Stimulated activated CD8-positive, alpha-beta memory T cell treated with anti-CD3 and anti-CD28 coated beads, Interleukin-15, amount 100 ng/mL, for 48 hours (primary cell): ENCODE results near the gene RNF126.
"Not testable (repeated sequence)": the region's sequence is repeated elsewhere in the genome, so short reads cannot be mapped to it uniquely, and the experiment has no call there.

Source experiments
- DNase-seq, 2 donors: peaks; one replicate each; pipeline ENCODE4 v3.0.0-alpha.2; 2020; ENCODE audit warnings: low read depth in 2 of 2

The RNF126 gene

DNA sequence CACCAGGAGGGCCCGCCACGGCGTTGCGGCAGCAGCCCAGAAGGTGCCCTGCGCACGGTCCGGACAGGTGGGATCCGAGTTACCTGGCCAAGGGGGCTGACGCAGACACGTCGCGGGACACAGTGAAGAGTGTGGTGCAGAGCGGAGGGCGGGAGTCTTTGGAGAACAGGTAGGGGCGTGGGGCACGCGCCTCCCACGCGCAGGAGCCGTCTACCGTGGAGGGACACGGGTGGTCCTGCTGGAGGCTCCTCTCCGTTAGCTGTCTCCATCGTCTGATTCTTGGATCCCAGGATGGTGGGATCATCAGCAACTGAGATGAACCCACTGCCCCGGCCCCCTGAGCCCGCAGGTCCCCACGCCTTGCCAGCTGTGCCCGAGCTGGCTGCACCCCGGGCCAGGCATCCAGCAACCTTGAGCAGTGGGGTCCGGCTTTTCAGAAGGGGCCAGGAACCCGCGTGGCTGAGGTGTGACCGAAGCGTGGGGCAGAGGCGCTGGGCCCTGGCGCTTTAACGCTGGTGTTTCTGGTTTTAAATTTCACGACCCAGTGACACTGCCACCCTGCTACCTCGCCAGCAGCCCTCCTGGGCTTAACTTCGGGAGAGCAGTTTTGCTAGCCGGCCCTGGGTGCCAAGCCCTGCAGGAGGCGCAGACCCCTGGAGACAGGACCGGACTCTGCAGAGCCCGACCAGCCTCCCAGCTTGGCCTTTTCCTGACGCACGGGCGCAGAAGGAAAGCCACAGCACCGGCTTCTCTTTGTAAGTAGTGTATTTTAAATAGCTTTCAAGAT, 16.0 kb downstream of the RNF126 start:
- no peak for DNase-seq

DNA sequence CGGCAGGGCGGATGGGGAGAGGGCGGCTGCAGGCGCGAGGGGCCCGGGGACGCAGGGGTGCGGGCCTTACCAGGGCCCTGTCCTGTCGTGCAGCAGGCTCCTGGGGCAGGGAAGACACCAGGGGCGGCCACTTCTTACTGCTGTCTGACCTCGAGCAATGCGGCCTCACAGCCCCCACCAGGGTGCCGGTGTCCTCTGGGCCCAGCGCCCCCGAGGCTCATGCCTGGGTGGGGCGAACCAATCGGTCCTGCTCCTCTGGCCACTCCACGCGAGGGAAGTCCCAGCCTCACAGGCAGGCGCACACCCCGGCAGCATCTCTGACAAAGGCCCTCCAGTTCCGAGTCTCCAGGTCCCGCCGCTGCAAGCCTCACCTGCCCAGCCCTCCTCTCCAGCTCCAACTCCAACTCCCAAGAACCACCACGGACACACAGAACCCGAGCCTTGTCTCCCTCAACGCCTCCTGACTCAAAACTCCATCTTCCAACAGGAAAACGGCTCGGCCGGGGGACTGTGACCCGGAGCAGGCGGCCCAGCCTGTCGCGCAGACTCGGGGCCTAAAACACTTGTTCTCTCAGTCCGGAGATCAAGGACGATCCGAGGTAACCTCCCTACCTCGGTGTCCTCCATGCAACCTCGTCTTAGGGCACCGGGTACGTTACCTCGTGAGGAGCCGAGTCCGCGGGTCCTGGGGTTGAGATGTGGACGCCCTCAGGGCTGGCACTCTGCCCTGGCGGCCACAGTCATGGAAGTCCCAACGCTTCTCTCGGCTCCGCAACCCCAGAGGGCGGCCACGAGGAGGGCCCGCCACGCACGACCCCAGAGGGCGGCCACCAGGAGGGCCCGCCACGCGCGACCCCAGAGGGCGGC, 16.9 kb downstream of the RNF126 start:
- no peak for DNase-seq

DNA sequence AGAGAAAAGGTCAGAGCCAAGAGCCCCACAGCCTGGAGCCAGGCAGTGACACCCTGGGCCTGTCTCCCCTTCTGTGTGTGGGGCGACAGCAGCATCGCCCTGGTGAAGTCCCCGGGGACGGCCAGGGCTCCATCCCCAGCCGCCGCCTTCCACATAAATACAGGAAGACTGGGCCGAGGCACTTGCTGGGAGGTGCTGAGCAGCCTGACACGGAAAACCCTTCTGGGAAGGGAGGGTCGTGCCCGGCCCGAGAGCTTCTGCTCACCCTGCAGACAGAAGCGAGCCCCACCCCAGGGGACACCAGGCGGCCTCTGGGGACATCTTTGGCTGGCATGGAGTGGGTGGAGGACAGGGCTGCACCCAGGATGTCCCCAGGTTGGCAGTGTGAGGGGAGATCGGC, 18.2 kb downstream of the RNF126 start:
- no peak for DNase-seq

DNA sequence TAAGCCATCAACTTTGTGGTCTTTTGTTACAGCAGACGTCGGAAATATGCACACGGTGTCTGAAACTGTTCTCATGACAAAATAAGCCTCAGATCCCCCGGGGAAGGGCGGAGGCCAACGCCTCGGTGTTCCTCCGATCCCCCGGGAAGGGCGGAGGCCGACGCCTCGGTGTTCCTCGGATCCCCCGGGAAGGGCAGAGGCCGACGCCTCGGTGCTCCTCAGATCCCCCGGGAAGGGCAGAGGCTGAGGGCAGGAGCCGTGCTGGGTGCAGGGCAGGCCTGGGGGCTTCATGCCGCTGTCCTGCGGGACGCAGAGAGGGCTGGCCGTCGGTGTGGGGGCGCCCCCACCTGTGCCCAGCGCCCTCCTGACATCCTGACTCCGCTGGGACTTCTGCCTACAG, 18.7 kb downstream of the RNF126 start:
- DNase-seq = no peak

DNA sequence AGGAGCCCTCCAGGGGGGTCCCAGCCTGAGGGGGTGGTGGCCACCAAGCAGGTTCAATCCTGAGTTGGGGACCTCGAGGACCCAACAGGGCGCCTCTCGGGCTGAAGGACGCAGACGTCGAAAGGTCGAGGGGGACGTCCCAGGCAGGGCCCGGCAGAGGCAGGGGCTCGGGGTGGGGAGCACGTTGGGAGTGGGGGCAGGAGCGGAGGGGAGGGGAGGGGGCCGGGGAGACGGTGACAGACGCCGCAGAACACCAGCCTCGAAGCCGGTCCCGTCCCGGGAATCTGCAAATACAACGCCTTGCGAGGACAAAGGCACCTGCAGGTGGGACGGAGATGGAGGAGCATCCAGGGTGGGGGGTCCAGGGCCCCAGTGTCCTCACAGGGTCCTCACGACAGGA, 19.3 kb downstream of the RNF126 start:
- no peak for DNase-seq

DNA sequence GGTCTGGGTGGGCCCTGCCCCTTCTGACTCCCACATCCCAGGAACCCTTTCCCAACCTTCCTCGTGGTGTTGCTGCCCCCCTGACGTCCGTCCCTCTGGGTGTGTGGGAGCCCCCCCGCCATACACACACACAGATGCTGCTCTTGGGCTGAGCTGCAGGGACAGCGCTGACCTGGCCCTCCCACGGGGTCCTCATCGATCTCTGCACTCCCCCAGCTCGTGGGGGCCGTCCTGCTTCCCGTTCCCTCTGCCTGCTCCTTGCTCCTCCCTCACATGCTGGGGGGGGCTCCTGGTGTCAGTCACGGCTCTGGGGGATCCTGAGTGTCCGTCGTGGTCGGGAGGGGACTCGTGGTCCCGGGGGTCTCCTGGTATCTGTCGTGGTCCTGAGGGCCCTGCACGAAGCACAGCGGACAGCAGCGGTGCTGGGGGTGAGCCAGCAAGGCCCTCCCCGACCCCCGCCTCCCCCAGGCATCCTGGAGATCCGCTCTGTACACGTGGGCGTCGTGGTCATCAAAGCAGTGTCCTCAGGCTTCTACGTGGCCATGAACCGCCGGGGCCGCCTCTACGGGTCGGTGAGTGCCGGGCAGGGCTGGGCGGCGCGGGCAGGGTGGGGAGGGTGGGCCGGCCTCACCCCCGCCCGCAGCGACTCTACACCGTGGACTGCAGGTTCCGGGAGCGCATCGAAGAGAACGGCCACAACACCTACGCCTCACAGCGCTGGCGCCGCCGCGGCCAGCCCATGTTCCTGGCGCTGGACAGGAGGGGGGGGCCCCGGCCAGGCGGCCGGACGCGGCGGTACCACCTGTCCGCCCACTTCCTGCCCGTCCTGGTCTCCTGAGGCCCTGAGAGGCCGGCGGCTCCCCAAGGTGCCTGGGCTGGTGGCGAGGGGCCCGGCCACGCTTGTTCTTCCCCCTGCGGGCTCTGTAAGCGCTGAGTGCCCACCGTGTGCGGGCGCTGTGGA, 20.0 kb downstream of the RNF126 start:
- DNase-seq = no peak

DNA sequence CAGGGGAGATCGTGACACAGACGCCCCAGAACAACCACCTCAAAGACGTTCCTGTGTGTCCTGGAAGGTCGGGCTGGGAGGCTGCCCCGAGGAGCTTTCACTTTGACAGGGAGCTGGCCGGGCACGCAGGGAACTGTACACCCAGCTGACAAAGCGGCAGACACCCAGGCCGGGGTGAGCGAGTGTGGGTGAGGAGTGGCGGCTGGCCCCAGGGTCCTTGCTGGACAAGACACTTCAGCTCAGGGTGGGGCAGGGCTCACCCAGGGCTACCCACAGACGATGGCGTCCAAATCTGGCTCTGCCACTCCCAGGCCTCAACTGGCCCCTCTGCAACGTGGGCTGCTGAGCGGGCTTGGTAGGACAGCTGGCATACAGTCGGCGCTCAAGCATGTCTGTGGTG, 21.3 kb downstream of the RNF126 start:
- DNase-seq = no peak

DNA sequence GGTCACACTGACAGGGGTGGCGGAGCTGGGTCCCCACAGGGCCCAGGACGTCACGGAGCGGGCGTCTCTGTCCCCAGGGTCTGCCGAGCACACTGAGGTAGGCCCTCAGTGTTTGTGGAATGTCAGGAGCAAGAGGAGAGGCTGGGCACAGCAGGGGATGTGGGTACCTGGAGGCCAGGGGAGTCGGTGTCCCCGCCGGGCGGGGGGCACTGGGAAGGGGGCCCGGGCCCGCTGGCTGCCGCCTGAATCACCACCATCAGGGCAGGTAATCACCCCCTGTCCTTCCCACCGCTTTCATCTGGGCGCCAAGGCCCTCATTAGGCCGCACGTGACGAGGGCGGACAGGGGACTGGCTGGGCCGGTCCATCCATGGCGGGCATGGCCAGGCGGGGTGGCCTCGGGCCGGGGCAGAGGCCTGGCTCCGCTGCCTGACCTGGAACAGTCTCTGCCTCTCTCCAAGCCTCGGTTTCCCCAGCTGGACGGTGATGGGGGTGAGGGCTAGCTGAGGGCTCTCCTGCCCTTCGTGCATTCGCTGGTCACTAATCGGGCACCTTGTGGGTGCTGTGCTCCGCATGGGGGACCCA, 22.3 kb downstream of the RNF126 start:
- DNase-seq = no peak

DNA sequence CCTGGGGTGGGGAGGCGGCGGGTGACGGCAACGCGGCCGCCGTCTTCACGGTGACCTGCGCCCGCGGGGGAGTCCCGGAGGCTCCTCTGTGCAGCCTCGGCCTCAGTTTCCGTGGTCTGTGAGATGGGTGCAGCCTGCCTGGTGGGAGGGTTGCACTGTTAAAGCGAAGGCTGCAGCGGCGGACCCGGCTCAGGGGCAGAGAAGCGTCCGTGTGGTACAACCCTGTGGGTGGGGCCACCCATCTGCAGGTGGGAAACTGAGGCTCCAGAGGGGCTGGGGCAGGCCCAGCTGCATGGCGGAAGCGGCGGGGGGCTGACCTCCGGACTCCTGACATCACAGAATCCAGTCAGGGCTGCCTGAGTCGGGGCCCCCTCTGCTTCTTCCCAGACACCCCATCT, 22.9 kb downstream of the RNF126 start:
- DNase-seq = no peak

DNA sequence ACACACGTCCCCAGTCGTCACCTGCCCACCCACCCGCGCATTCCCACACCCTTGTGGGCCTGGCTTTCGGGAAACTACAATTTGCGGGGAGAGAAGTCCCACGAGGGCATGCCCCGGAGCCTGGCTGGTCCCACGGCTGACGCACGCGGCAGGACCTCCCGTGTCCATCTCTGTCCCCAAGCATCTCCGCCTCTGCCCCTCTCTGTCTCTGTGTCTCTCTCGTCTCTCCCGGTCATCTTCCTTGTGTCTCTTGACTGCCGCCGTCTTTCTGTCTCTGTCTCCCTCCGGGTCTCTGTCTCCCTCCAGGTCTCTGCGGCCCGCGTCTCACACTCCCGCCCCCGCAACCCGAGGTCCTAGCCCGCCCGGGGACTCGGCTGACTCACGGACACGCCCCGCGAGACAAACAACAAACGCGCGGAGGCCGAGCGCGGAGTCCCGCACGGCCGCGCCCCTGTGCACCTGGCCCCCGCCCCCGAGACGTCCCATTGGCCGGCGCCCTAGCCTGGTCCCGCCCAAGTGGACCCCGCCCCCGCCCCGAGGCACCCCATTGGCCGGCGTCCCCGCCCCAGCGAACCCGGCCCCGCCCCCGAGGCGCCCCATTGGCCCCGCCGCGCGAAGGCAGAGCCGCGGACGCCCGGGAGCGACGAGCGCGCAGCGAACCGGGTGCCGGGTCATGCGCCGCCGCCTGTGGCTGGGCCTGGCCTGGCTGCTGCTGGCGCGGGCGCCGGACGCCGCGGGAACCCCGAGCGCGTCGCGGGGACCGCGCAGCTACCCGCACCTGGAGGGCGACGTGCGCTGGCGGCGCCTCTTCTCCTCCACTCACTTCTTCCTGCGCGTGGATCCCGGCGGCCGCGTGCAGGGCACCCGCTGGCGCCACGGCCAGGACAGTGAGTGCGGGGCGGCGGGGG, 23.5 kb downstream of the RNF126 start, which contains the start of gene FGF22:
Gene FGF22, plus strand, starts transcription at position 627 of the 908 bp plus-strand sequence. Its CDS starts 47 bp downstream, at position 674.
- peak; percentile 92 to 93 for DNase-seq

DNA sequence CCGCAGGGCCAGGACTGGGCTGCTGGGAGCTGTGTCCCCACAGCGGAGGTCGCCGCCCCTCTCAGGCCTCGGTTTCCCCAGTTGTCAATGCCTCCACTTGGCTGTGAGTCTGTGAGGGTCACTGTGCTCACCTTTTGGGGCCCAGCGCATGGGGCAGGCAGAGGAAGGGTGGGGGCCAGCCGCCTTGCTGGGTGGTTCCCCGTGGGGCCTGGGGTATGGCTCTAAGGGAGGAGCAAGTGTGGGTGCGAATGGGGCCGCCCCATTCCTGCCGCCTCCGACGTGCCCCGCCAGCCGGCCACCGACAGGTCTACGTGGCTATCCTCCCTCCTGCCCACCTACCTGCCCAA, 24.1 kb downstream of the RNF126 start:
- DNase-seq = no peak

DNA sequence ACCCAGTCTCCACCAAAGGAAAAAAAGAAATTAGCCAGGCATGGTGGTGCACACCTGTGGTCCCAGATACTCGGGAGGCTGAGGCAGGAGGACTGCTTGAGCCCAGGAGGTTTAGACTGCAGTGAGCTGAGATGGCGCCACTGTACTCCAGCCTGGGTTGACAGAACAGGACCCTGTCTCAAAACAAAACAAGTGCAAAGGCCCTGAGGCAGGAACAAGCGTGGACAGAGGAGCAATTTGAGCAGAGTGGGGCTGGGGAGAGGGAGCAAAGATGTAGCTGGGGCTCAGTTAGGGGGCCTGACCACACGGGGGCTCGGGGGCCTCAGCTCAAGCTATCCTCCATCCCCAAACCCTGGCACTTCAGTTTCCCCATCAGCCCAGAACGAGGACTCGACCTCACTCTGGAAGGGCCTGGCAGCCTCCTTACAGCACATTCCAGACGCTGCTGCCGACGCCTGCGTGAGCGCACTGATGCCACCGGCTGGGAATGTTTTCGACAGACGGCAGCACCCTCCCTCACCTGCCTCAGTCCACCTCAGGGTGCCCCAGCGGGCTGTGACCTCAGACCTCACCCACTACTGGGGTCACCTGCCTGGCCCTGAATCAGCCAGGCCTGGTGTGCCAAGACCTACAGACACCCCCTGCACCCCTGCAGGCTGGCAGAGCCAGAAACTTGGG, 27.9 kb downstream of the RNF126 start:
- no peak for DNase-seq

DNA sequence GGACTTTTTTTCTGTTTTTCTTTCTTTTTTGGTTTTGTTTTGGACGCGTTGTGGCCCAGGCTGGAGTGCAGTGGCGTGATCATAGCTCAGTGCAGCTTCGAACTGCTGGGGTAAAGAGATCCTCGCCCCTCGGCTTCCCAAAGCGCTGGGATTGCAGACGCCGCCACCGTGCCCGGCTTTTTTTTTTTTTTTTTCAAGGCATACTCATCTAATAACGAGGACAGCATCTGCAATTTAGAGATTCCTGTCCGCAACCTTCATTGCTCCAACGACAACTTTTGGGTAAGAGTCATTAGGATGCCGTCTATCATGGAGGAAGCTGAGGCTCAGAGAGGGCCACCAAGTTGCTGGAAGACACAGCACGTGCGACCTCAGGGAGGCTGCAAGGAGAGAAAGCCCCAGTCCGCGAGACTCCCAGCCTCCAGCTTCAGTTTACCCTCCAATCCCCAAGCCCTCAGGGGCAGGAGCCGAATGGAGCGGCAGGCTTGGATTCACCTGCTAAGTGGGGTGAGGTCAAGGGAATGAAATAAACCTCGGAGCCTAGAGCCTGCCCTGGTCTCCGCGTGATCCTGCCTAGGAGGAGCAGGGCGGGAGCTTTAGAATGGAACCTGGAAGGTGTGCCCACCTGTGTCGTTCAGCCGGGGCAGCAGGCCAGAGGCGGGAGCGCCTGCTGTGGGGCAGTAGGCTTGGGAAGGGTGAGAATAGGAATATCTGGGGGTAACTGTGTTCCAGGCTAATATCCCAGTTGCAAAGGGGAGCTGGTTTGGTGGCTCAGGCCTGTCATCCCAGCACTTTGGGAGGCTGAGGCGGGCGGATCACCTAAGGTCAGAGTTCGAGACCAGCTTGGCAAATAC, 29.0 kb downstream of the RNF126 start:
- no peak for DNase-seq

DNA sequence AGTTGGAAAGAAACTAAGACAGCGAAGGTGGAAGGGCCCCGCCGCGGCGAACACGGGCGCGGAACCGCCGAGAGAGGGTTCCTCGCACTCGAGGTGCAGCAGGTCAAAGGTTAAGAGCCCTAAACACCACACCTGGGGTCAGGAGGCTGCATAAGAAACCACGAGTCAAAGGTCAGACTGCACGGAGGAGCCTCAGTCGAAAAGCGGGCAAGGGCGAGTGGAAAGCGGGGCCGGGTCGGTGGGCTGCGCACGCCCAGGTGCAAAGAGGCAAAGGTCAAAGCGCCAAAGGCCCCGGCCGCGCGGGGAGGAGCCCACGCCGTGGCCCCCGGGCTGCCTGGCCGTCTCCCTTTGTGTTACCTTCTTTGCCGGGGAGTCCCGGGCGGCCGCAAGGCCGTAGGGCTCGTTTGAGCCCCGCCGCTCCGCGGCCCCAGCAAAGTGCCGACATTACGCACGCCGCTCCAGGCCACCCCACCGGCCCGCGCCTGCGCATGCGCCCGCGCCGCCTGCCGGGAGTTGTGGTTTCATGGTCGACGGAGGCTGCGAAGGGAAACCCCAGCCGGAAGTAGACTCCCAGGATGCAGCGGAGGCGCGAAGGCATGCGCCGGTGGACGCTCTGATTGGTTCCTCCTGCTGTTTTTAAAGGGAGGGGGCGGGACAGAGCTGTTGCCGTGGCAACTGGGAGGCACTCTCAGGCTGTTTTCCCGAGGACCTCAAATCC, 29.8 kb downstream of the RNF126 start, which contains the start of gene POLRMT:
Gene POLRMT, minus strand, starts transcription at position 470 of the 718 bp plus-strand sequence. Its CDS starts 25 bp downstream, at position 445.
- DNase-seq = peak; percentile 95

DNA sequence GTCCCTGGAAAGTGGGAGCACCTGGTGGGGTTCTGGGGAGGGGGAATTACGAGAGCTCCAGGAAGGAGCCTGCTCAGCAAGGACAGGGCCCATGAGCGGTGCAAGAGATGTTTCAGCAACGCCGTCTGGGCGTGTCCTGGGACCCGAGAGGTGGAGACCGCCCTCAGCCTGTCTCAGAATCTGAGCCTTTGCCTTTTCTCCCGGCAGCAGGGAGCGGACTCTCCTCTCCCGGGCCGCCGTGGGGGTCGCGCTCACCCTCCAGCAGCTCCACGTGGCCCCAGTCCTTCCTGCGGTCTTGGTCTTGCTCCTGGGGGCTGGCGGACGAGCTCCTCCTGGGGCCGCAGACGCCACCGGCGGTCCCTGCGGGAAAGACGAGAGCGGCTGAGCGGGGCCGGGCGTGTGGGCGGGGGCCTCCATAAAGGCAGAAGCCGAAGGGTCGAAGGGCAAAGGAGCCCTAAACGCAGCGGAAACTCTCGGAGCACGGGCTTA, 30.4 kb downstream of the RNF126 start:
- DNase-seq = peak; percentile 37 to 38

DNA sequence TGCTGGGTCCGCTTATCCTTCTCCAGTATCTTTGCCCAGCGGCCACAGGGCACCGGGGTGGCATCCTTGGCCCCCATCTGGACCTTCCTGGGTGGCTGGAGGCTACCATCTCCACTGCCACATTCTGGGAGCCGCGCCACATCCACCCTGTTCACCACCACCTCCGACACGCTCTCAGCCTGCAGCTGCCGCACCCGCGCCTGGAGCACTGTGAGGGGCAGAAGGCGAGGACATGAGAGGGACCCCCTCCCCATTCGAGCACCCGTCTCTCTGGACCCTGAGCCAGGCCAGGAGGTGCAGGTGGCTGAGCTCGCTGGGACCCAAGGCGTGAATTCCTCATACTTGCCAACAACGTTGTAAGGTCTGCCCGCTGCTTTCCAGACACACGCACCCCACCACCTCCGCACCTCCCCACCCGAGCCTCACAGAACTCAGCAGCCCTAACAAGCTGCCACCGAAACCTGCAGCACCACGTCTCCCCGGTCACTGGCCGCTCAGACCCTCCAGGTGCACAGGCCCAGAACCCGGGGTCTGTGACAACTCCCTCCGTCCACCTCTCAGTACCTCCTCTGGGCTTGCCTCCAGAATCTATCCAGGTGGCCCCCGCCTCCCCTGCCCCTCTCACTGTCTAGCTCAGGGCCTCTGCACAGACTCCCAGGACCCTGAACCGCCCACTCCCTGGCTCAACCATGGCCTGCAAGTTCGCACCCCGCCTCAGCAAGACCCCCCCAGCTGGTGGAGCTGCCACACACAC, 32.9 kb downstream of the RNF126 start:
- no peak for DNase-seq

DNA sequence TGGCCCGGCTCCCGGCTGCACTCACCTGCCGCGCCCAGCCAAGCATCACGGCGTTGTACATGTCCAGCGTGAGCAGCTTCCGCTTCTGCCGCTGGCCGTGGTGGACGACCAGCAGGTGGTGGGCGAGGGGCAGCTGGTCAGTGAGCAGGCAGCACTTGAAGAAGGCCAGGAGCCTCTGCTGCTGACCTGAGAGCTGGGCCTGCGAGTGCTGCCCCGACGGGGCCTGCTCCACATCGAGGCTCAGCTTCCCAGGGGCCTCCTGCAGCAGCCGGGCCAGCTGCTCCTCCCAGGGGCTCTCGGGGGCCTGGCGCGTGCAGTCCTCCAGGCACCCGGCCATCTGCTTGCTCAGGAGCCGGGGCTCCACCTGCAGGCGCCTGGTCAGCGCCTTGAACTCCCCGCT, 33.5 kb downstream of the RNF126 start:
- DNase-seq = not testable (repeated sequence)
